AG09319 (cell line): Measurements from ENCODE around the gene ZMIZ1.

ENCODE experiments used
- DNase-seq: peaks from one replicate; pipeline ENCODE4 v3.0.0-alpha.2; 2010; ENCODE audit warnings: low read depth; ENCODE audit errors: extremely low read depth
- TF ChIP-seq, protein P1 (sequence below): IDR thresholded peaks from 2 replicates; pipeline ENCODE4 v1.5.1; 2011; ENCODE audit warnings: low read depth, mild to moderate bottlenecking, inconsistent platforms, low read length, moderate library complexity

The ZMIZ1 gene

DNA sequence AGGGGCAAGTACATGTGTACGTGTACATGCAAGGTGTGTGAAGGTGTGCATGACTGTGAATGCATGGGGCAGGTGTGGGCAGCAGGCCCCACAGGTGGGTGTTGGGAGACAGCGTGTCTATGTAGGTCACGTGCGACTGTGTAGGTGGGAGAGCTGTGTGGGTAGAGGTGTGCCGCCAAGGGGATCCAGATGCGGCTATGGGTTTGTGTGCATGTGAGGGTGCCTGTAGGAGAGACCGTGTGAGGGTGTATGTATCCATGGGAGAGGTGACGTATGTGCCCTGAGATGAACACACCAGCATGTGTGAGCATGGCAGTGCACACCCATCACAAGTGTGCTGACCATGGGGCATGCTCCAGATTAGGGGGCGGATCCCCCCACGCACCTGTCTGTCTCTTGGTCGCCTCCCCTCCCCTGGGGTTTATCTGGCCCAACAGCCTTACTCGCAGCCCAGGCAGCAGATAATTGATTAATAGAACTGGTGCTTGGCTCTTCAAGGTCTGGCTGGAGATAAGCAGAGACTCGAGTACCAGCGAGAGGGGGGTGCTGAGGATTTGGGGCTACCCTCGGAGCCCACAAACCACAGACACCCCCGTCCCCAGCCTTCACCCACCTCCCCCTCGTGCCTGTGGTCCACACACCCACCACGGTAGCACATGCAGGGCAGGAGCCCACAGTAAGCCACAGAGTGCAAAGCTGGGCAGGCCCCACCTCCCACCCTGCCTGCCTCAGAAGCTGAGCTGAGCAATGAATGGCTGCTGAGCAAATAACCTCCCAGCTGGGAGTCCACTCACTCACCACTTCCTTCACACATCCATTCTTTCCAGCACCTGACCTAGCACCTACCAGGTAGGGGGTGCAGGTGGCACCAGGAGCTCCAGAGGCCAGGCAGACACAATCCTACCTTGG, 41.4 kb upstream of the ZMIZ1 start:
- DNase-seq, result no peak
- TF ChIP-seq, protein P1, sequence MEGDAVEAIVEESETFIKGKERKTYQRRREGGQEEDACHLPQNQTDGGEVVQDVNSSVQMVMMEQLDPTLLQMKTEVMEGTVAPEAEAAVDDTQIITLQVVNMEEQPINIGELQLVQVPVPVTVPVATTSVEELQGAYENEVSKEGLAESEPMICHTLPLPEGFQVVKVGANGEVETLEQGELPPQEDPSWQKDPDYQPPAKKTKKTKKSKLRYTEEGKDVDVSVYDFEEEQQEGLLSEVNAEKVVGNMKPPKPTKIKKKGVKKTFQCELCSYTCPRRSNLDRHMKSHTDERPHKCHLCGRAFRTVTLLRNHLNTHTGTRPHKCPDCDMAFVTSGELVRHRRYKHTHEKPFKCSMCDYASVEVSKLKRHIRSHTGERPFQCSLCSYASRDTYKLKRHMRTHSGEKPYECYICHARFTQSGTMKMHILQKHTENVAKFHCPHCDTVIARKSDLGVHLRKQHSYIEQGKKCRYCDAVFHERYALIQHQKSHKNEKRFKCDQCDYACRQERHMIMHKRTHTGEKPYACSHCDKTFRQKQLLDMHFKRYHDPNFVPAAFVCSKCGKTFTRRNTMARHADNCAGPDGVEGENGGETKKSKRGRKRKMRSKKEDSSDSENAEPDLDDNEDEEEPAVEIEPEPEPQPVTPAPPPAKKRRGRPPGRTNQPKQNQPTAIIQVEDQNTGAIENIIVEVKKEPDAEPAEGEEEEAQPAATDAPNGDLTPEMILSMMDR, result no peak

DNA sequence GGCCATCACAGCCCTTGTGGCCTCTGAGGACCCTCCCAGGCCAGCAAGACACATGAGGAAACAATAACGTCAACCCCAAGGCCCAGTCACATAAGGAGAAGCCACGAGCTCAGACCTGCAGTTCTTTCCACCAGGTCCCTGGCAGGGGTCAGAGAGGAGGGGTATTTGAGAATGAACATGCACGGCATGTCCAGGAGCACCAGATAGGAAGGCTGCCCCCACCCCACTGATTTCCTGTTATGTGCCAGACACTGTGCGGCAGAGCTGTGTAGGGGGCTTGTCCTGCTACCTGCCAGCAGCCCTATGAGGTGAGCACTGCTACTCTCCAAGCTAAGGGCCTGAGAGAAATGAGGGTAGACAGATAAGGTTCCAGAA, 40.7 kb upstream of the ZMIZ1 start:
- DNase-seq, result no peak
- TF ChIP-seq, protein P1, result no peak

DNA sequence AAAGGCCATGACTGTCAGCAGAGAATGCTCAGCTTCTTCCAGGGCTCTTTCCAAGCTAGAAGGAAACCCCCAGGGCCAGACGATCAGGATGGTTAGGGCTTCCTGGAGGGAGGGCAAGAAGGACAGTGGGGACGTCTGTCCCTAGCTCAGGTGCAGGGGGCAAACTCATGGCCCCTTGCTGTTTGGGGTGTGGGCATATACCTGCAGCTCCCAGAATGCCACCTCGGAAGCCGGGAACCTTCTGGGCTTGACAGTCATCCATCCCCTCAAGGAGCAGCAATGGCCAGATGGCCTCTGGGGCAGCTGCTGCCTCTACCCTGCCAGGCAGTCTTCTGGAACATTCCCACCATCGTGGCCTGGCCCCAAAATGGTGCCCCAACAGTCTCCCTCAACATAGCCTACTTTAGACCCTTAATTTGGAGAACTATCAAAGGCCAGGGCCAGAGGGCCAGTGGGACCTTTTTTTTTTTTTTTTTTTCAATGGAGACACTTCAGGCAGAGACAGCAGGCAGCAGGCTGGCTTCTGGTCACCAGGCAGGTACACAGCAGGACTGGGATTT, 40.2 kb upstream of the ZMIZ1 start:
- TF ChIP-seq, protein P1, result no peak
- DNase-seq, result no peak

DNA sequence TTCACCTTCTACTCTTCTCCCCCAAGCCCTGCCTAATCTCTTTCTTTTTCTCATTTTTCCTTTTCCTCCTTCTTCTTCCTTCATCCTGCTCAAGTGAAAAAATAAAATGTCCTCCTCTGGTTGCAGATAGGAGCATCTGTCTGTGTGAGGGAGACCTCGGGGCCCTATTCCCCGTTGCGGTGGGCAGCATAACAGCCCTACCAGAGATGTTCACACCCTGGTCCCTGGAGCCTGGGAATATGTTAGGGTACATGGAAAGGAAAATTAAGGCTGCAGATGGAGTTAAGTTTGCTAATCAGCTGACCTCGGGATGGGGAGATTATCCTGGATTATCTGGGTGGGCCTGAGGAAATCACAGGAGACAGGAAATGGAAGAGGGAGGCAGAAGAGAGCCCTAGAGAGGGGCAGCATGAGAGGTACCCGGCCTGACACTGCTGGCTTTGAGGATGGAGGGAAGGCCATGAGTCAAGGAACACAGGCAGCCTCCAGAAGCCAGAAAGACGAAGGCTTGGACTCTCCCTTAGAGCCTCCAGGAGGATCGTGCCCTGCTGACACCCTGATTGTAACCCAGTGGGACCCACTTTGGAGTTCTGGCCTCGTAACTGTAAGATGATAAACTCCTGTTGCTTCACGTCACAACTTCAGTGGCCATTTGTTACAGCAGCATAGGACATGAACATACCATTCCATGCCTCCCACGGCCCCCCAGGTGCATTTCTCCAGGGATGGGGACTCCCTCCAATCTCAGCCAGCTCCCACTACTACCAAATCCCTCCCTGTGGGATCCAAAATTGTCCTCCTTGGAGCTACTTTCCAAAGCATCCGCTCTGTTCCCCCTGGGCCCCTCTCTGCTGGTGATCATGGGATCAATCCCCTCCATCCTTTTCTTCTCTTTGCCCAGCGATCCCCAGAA, 39.0 kb upstream of the ZMIZ1 start:
- DNase-seq, result no peak
- TF ChIP-seq, protein P1, result no peak

DNA sequence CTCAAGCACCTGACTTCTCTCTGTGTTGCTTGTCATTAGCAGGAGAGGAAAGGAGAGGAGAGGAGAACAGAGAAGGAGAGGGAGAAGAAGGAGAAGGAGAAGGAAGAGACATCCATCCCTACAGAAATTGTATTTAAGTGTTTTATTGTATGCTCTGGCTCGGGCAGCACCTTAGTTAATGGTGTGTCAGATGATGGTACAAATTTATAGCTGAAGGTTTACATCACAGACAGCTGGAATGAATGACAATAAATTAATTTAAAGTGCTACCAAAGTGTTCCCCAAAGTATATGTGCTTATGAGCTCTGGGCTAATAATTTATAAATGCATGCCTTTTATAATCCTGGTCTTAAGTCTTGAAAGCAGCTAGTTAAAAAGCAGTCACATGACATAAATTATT, 38.1 kb upstream of the ZMIZ1 start:
- TF ChIP-seq, protein P1, result no peak
- no peak for DNase-seq

DNA sequence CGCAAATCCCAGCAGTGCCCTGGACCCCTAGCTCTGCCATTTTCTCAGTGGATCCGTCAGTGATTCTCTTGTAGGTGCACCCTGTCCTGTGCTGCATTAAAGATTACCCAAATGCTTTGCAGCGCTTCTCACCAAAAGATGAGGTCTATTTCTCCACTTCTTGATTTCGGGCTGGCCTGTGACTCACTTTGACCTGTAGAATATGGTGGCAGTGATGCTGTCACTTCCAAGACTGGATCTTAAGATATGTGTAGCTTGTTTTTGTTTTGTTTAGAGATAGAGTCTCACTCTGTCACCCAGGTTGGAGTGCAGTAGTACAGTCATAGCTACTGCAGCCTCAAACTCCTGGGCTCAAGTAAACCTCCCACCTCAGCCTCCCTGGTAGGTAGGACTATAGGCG, 37.0 kb upstream of the ZMIZ1 start:
- DNase-seq, result no peak
- TF ChIP-seq, protein P1, result no peak
